Measurements from ENCODE around the gene AKAP13.

AKAP13 gene

DNA sequence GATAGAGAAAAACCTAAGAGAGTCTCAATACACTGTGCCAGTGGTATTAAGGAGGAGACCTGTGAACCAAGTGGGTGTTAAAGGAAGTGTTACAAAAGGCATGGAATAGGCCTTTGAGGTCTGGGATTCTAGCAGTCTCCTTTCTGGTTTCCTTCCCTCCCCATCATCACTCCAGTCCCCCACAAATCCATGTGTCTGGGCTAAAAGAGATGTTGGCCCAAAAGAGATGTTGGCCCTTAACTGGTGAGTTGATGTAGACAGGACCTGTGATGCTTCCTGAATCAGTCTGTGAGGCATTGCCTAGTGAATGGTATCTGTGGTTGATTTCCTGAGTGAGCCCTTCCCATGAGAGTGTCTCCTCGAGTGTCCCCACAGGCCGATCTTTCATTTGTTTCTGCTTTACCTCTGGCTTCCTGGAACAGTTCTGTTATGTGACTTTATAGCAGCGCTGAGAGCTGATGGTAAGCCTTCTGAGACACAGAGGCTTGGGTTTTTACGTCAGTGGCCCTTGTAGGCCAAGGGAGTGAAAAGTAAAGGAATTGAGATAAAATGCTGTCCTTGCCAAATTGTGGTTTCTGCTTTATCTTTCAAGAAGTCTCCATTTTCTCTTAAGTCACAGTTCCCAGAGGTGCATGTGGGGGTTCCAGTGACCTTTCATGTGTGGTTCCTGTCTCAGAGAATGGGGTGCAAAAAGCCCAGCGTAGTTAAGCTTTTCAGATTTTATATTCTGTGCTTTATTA is 326.5 kb downstream of the AKAP13 start:
- TF ChIP-seq ZFX (IDR thresholded peaks at IDR 0.05; ENCODE audit: borderline replicate concordance) (no peak), CTCF (IDR thresholded peaks at IDR 0.05) (no peak)
- H3K27ac ChIP-seq = no peak overlapping the region

- TF ChIP-seq CTCF (IDR thresholded peaks at IDR 0.05) = no peak
- TF ChIP-seq ZFX (IDR thresholded peaks at IDR 0.05; ENCODE audit: borderline replicate concordance) = no peak
- no peak overlapping the region for H3K27ac ChIP-seq
Observed at GRCh38 chr15:85707519-85708338, 327.3 kb downstream of the AKAP13 start.

DNA sequence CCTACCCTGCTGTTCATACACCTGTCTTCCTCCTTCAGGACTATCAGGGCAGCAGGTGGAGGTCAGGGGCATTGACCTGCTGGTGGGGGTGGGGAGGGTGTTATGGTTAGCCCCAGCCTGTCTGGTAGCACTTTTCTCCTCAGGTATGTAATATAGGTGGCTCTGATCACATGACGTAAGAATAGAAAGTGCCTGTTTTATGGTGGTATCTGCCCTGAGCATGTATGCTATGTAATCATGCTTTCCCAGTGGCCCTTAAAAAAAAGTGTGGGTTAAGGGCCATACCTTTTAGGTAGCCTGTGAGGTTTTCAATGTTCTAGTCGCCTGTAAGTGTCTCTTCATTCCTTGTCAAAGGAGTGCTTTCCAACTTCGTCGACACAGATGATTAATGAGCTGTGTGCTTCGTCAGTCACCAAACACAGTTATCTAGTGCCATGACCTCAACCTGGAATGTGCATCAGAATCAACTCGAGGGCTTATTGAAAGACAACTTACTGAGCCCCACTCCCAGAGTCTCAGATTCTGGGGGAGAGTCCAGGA is 328.1 kb downstream of the AKAP13 start:
- no peak overlapping the region for H3K27ac ChIP-seq
- TF ChIP-seq CTCF (IDR thresholded peaks at IDR 0.05) (no peak), ZFX (IDR thresholded peaks at IDR 0.05; ENCODE audit: borderline replicate concordance) (no peak)

GRCh38 chr15:85709250-85709649 is 328.8 kb downstream of the AKAP13 start:
- no peak overlapping the region for H3K27ac ChIP-seq
- no peak for TF ChIP-seq ZFX (IDR thresholded peaks at IDR 0.05; ENCODE audit: borderline replicate concordance)
- TF ChIP-seq CTCF (IDR thresholded peaks at IDR 0.05) = no peak

DNA sequence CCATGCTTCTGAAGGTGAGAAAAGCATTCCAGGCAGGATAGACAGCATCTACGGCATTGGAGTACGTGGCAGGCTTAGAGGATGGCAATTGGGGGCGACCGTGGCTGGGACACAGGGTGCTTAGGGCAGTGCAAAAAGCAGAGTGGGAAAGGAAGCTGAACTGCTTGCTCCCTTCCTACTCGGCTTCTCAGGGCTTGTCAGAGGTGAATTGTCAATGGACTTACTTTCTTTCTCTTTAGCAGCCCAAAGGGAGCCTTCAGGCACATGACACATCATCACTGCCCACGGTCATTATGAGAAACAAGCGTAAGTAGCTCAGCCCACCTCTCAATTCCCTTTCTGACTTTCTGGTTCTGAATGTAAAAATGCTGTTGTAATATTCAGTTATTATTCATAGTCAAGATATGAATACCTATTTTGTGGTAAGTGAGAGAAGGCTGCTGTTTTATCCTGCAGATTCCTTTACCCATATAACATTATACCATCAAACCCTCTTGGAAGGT is 330.0 kb downstream of the AKAP13 start:
- TF ChIP-seq ZFX (IDR thresholded peaks at IDR 0.05; ENCODE audit: borderline replicate concordance) (no peak), CTCF (IDR thresholded peaks at IDR 0.05) (no peak)
- H3K27ac ChIP-seq = no peak overlapping the region

- TF ChIP-seq CTCF (IDR thresholded peaks at IDR 0.05) = no peak
- no peak for TF ChIP-seq ZFX (IDR thresholded peaks at IDR 0.05; ENCODE audit: borderline replicate concordance)
Observed at GRCh38 chr15:85711580-85712192, 331.3 kb downstream of the AKAP13 start.

More at GRCh38 chr15:85711580-85712192, 331.3 kb downstream of the AKAP13 start:
- no peak overlapping the region for H3K27ac ChIP-seq

Data from 22Rv1 (cell line).